Measurements from ENCODE around the gene VARS2.

The VARS2 gene

GRCh38 chr6:30928677-30929076 lies 14.6 kb downstream of the VARS2 start:
- DNase-seq (ENCODE audit: low spot score): no peak

GRCh38 chr6:30930506-30930905 lies 16.5 kb downstream of the VARS2 start:
- DNase-seq (ENCODE audit: low spot score): no peak

GRCh38 chr6:30931272-30931671 lies 17.2 kb downstream of the VARS2 start:
- no peak for DNase-seq (ENCODE audit: low spot score)

- DNase-seq (ENCODE audit: low spot score): no peak
These were observed 18.1 kb downstream of the VARS2 start, which contains the start of gene SFTA2 for GRCh38 chr6:30931969-30932645. Gene SFTA2, minus strand, starts transcription at chr6:30932170. Its CDS starts 74 bp downstream, at chr6:30932096.

GRCh38 chr6:30932665-30933365 lies 18.8 kb downstream of the VARS2 start:
- no peak for DNase-seq (ENCODE audit: low spot score)

GRCh38 chr6:30935018-30935417 lies 21.0 kb downstream of the VARS2 start:
- DNase-seq (ENCODE audit: low spot score): no peak

GRCh38 chr6:30937265-30937664 lies 23.2 kb downstream of the VARS2 start:
- no peak for DNase-seq (ENCODE audit: low spot score)

- DNase-seq (ENCODE audit: low spot score): no peak
These were observed 24.7 kb downstream of the VARS2 start for GRCh38 chr6:30938730-30939129.

GRCh38 chr6:30939473-30939872 lies 25.4 kb downstream of the VARS2 start:
- no peak for DNase-seq (ENCODE audit: low spot score)

GRCh38 chr6:30940361-30940986 lies 26.4 kb downstream of the VARS2 start, which contains the start of gene MUCL3:
Gene MUCL3, plus strand, starts transcription at chr6:30940973. Its CDS starts 27 bp downstream, at chr6:30941000.
- no peak for DNase-seq (ENCODE audit: low spot score)

- DNase-seq (ENCODE audit: low spot score): no peak
These were observed 28.5 kb downstream of the VARS2 start for GRCh38 chr6:30942338-30943060.

- no peak for DNase-seq (ENCODE audit: low spot score)
These were observed 30.0 kb downstream of the VARS2 start for GRCh38 chr6:30944051-30944450.

GRCh38 chr6:30945281-30945680 lies 31.2 kb downstream of the VARS2 start:
- DNase-seq (ENCODE audit: low spot score): no peak

GRCh38 chr6:30947231-30947630 lies 33.2 kb downstream of the VARS2 start:
- no peak for DNase-seq (ENCODE audit: low spot score)

GRCh38 chr6:30948811-30949210 lies 34.8 kb downstream of the VARS2 start:
- no peak for DNase-seq (ENCODE audit: low spot score)

- DNase-seq (ENCODE audit: low spot score): no peak
These were observed 38.0 kb downstream of the VARS2 start for GRCh38 chr6:30951907-30952469.

- DNase-seq (ENCODE audit: low spot score): no peak
These were observed 40.8 kb downstream of the VARS2 start for GRCh38 chr6:30954631-30955366.

GRCh38 chr6:30955367-30956042 lies 41.5 kb downstream of the VARS2 start:
- DNase-seq (ENCODE audit: low spot score): peak; percentile 53

GRCh38 chr6:30957716-30958115 lies 43.7 kb downstream of the VARS2 start:
- DNase-seq (ENCODE audit: low spot score): no peak

GRCh38 chr6:30960907-30961673 lies 47.1 kb downstream of the VARS2 start:
- DNase-seq (ENCODE audit: low spot score): no peak
